Sciatic nerve (tissue), 2 donors: ENCODE data around the gene MREG. TPM values are rescaled to one million over a fixed set of nuclear protein-coding genes. Genes with fewer than 3 reads are reported as not detected.
"Not testable (repeated sequence)": the region's sequence is repeated elsewhere in the genome, so short reads cannot be mapped to it uniquely, and the experiment has no call there.

ENCODE experiments used
- ATAC-seq: fragments of 200-7000 bp; cut with Tn5 transposase; one replicate; pipeline ENCODE4 v1.9.1; 2020; ENCODE audit warnings: mild to moderate bottlenecking, moderate library complexity
- DNase-seq: peaks from one replicate; pipeline ENCODE4 v3.0.0-alpha.2; 2020; ENCODE audit warnings: low spot score
- intact Hi-C: fragments of 100-400 bp; cut with DNase I; formaldehyde crosslinking; loops from one replicate; pipeline ENCODE4 v1.14.2; 2022
- total RNA-seq: library from RNA; stranded (reverse); fragmentation: NEBNext Ultra II Directional; extraction: Animal tissue kit (Norgen Biotek cat#: 25700); gene quantifications from one replicate; pipeline ENCODE4 v1.2.1, GENCODE V29; 2021
- donor health status: DM: no; HTN: no; CAD: no.
- donor health status: DM: no; HTN: no; CAD: no.

Gene MREG
- total RNA-seq, 1 donor from 2014 or later, result 5.9 TPM

GRCh38 chr2:215933151-215933550, 80.2 kb downstream of the MREG start:
- ATAC-seq (no peak), DNase-seq (no peak)
- intact Hi-C loops, result no loop called here

- intact Hi-C loops, result no loop called here
- DNase-seq, result peak; percentile 71
- ATAC-seq, result peak; percentile 93
These were observed 82.0 kb downstream of the MREG start for GRCh38 chr2:215931256-215931903.

GRCh38 chr2:215930505-215931253, 82.7 kb downstream of the MREG start:
- ATAC-seq, result peak; percentile 52
- no peak for DNase-seq
- intact Hi-C loops, result no loop called here

- ATAC-seq (peak; percentile 38), DNase-seq (no peak)
- intact Hi-C loops, result no loop called here
These were observed 83.6 kb downstream of the MREG start for GRCh38 chr2:215929602-215930335.

GRCh38 chr2:215928086-215928485, 85.3 kb downstream of the MREG start:
- intact Hi-C loops, result no loop called here
- DNase-seq (no peak), ATAC-seq (no peak)

GRCh38 chr2:215926992-215927391, 86.4 kb downstream of the MREG start:
- ATAC-seq, DNase-seq, intact Hi-C loops: not testable (repeated sequence)

- intact Hi-C loops, result no loop called here
- DNase-seq (no peak), ATAC-seq (no peak)
These were observed 91.5 kb downstream of the MREG start for GRCh38 chr2:215921895-215922294.

- DNase-seq, result peak; percentile 80
- intact Hi-C loops, result no loop called here
- peak; percentile 97 for ATAC-seq
These were observed 92.9 kb downstream of the MREG start for GRCh38 chr2:215920244-215921100.

- intact Hi-C loops, result no loop called here
- ATAC-seq, result peak; percentile 13
- DNase-seq, result no peak
These were observed 93.6 kb downstream of the MREG start for GRCh38 chr2:215919624-215920243.

GRCh38 chr2:215918901-215919599, 94.3 kb downstream of the MREG start:
- intact Hi-C loops, result no loop called here
- ATAC-seq, result no peak

GRCh38 chr2:215917953-215918620, 95.3 kb downstream of the MREG start:
- DNase-seq (no peak), ATAC-seq (peak; percentile 38)
- intact Hi-C loops, result no loop called here

More at GRCh38 chr2:215918901-215919599, 94.3 kb downstream of the MREG start:
- DNase-seq, result no peak

GRCh38 chr2:215915441-215915840, 97.9 kb downstream of the MREG start:
- no peak for ATAC-seq
- intact Hi-C loops, result no loop called here
- DNase-seq, result no peak

GRCh38 chr2:215914777-215915165, 98.6 kb downstream of the MREG start:
- DNase-seq (no peak), ATAC-seq (no peak)
- intact Hi-C loops, result no loop called here

- intact Hi-C loops, result no loop called here
- no peak for DNase-seq
- no peak for ATAC-seq
These were observed 99.1 kb downstream of the MREG start for GRCh38 chr2:215914054-215914776.

GRCh38 chr2:215912299-215912842, 101.0 kb downstream of the MREG start:
- intact Hi-C loops, result no loop called here
- no peak for DNase-seq
- ATAC-seq, result no peak

- intact Hi-C loops, result no loop called here
- ATAC-seq (no peak), DNase-seq (no peak)
These were observed 101.9 kb downstream of the MREG start for GRCh38 chr2:215911301-215912085.
